ENCODE data around the gene ARMC7. TPM values are rescaled to one million over a fixed set of nuclear protein-coding genes. Genes with fewer than 3 reads are reported as not detected.

Gene ARMC7
- total and polyA plus RNA-seq, 10 of the 15 experiments (the other 5 are each of a cell fraction or from before 2014, with no cell fraction given), result 1.5 to 19.8 (median 6.3) TPM

DNA sequence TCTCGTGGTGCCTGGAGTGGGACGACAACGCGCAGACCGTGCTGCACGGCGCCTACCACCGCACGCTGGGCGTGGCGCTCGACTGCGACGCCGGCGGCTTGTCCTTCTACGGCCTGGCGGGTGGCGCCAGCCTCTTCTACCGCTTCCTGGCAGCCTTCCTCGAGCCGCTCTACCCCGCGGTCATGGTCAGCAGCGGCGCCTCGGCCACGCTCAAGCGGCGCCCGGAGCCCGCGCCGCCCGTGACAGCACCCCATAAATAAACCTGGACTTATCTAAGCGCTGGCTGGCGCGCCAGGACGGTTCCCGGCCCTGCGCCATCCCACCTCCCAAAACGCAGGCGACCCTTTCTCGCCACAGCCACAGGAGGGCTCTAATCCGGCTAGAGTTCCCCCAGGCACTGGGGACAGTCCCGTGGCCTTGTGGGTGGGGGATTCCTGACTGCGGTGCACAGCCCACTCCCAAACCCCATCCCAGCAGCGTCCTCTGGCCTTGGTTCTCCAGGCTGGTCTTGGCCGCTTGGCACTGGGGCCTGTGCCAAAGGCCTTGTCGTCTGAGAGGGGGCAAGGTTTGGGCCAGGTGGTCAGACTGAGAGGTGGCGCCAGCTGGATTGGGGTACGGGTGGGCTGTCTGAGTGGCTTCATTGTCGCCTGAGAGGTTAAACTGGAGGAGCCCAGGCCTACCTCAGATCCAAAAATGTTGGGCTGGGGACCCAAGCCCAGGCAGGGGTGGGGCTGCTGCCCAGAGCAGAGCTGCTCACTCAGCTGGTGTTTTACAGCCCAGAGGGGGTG is 32.1 kb upstream of the ARMC7 start:
- Histone ChIP-seq H3K9ac (ENCODE audit: control insufficient read depth, insufficient read depth, low read length) (peak overlapping the region; percentile 79), H3K36me3 (ENCODE audit: control insufficient read depth in 2 of 2, insufficient read depth in 2 of 2, low read length in 1 of 2) (no peaks in the 10 kb centered on the region), H3K9me3 (replicated peaks; ENCODE audit: control insufficient read depth, insufficient read depth, low read length) (no peaks in the 10 kb centered on the region), H3K4me2 (ENCODE audit: control insufficient read depth, insufficient read depth) (peak overlapping the region; percentile 91), H3K79me2 (ENCODE audit: control insufficient read depth, insufficient read depth, low read length) (no peaks in the 10 kb centered on the region), H4K20me1 (ENCODE audit: control insufficient read depth, insufficient read depth) (no peaks in the 10 kb centered on the region), H2AFZ (ENCODE audit: control insufficient read depth, low read depth, low read length) (peak overlapping the region; percentile 82), H3K4me3 (peak overlapping the region; percentile 47; the same call in 1 of the 2 replicates), H3K4me1 (ENCODE audit: control insufficient read depth, insufficient read depth, low read length) (peaks cover 30% of the 10 kb centered on the region), H3K27ac (ENCODE audit: control insufficient read depth, insufficient read depth) (peak overlapping the region; percentile 64), H3K27me3 (replicated peaks in 1 of 2; ENCODE audit: control insufficient read depth in 2 of 2, insufficient read depth in 2 of 2, low read length in 1 of 2) (no peaks in the 10 kb centered on the region)
- peak; percentile 77 for ATAC-seq
- SMC1A ChIA-PET (ENCODE audit: uncharacterized antibody, unreplicated experiment), result interaction anchor here (0.9 to 2.3 kb wide), 7 partner anchors 9 to 335 kb away, joined by 3 to 13 read pairs (median 3); partner anchors contain the start of gene SLC16A5
- no peak for DNase-seq (ENCODE audit: low read depth, low spot score)
- intact Hi-C loops (cut with micrococcal nuclease; ENCODE audit: unreplicated experiment) (no loop called here), in situ Hi-C loops (cut with MboI) (no loop called here)
- BruUV-seq (replicated peaks), result TSS peak; percentile 81
- CTCF ChIA-PET, result interaction anchor here (0.8 to 7.6 kb wide), 9 partner anchors 8 to 124 kb away, joined by 3 to 54 read pairs (median 4); partner anchors contain the start of gene NT5C
- no peak for FAIRE-seq
- RAD21 ChIA-PET (ENCODE audit: unreplicated experiment), result interaction anchor here (0.7 to 2.2 kb wide), 15 partner anchors 8 to 220 kb away, joined by 3 to 13 read pairs (median 5); partner anchors contain the start of genes ARMC7, NT5C and SLC16A5
- 2% methylated on average over 53 of the region's 53 CpGs for WGBS (ENCODE audit: insufficient coverage, insufficient replicate concordance, low lambda C conversion rate, missing lambda C conversion rate)
- POLR2A ChIA-PET, result interaction anchor here (0.7 to 3.9 kb wide), 7 partner anchors 11 to 102 kb away, joined by 3 to 15 read pairs (median 3); partner anchors contain the start of genes ARMC7, JPT1 and SLC16A5
- TF ChIP-seq, protein P1, sequence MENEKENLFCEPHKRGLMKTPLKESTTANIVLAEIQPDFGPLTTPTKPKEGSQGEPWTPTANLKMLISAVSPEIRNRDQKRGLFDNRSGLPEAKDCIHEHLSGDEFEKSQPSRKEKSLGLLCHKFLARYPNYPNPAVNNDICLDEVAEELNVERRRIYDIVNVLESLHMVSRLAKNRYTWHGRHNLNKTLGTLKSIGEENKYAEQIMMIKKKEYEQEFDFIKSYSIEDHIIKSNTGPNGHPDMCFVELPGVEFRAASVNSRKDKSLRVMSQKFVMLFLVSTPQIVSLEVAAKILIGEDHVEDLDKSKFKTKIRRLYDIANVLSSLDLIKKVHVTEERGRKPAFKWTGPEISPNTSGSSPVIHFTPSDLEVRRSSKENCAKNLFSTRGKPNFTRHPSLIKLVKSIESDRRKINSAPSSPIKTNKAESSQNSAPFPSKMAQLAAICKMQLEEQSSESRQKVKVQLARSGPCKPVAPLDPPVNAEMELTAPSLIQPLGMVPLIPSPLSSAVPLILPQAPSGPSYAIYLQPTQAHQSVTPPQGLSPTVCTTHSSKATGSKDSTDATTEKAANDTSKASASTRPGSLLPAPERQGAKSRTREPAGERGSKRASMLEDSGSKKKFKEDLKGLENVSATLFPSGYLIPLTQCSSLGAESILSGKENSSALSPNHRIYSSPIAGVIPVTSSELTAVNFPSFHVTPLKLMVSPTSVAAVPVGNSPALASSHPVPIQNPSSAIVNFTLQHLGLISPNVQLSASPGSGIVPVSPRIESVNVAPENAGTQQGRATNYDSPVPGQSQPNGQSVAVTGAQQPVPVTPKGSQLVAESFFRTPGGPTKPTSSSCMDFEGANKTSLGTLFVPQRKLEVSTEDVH (IDR thresholded peaks at IDR 0.05; ENCODE audit: low read depth, partially characterized antibody), result no peak
- TF ChIP-seq LARP7 (IDR thresholded peaks at IDR 0.05) (peak; percentile 71), TARDBP (IDR thresholded peaks at IDR 0.05; ENCODE audit: borderline replicate concordance) (0 out of 2 replicates have a peak, but pooled peaks have one; percentile 13), NR2F1 (conservative IDR thresholded peaks at IDR 0.05) (0 out of 2 replicates have a peak, but pooled peaks have one; percentile 9), BCL11A (IDR thresholded peaks at IDR 0.05; ENCODE audit: low read depth, low read length) (peak; percentile 28; the same call in 1 of the 2 replicates), ETV6 (conservative IDR thresholded peaks at IDR 0.05 in 1 of 2, IDR thresholded peaks at IDR 0.05 in 1 of 2; ENCODE audit: borderline replicate concordance in 1 of 2, low read depth in 1 of 2) (no peak), EED (IDR thresholded peaks at IDR 0.05; ENCODE audit: low read depth) (peak; percentile 64; the same call in 1 of the 2 replicates), RELA (IDR thresholded peaks at IDR 0.05; ENCODE audit: borderline replicate concordance, partially characterized antibody) (peak; percentile 95), GATAD2B (conservative IDR thresholded peaks at IDR 0.05; ENCODE audit: low read depth) (peak; percentile 66; the same call in 1 of the 2 replicates), RUNX3 (IDR thresholded peaks at IDR 0.05; ENCODE audit: low read length) (peak; percentile 85), EGR1 (IDR thresholded peaks at IDR 0.05; ENCODE audit: borderline replicate concordance in 1 of 2, low read depth in 2 of 2, low read length in 2 of 2) (peak in 1 of 2 experiments; percentile 83; a peak in 2 of 3 replicates), RBBP5 (conservative IDR thresholded peaks at IDR 0.05) (no peak), IKZF2 (IDR thresholded peaks at IDR 0.05) (peak; percentile 37 to 42; a peak in 3 of 4 replicates), IKZF1 (conservative IDR thresholded peaks at IDR 0.05) (peak; percentile 46)
- TF ChIP-seq, protein P2, sequence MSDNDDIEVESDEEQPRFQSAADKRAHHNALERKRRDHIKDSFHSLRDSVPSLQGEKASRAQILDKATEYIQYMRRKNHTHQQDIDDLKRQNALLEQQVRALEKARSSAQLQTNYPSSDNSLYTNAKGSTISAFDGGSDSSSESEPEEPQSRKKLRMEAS (IDR thresholded peaks at IDR 0.05; ENCODE audit: low read depth, low read length), result peak; percentile 16; the same call in 1 of the 2 replicates
- TF ChIP-seq, protein P3, sequence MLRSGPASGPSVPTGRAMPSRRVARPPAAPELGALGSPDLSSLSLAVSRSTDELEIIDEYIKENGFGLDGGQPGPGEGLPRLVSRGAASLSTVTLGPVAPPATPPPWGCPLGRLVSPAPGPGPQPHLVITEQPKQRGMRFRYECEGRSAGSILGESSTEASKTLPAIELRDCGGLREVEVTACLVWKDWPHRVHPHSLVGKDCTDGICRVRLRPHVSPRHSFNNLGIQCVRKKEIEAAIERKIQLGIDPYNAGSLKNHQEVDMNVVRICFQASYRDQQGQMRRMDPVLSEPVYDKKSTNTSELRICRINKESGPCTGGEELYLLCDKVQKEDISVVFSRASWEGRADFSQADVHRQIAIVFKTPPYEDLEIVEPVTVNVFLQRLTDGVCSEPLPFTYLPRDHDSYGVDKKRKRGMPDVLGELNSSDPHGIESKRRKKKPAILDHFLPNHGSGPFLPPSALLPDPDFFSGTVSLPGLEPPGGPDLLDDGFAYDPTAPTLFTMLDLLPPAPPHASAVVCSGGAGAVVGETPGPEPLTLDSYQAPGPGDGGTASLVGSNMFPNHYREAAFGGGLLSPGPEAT (IDR thresholded peaks at IDR 0.05; ENCODE audit: low read depth), result peak; percentile 66

All from GM12878 (cell line).